ENCODE measurements around the gene IFIH1. TPM values are rescaled to one million over a fixed set of nuclear protein-coding genes. Genes with fewer than 3 reads are reported as not detected.

Gene IFIH1
- total RNA-seq, 1 donor from 2014 or later: 11.8 TPM

- peaks cover 5 to 25% of the 10 kb centered on the region in 2 donors for H3K4me1 ChIP-seq
- TF ChIP-seq CTCF (IDR thresholded peaks at IDR 0.05): no peak
- intact Hi-C loops (cut with DNase I): loop anchor here (2.0 kb wide), 1 partner anchor 25 kb away; no protein-coding TSS in a partner anchor
- no peaks in the 10 kb centered on the region for H3K27me3 ChIP-seq
- H3K36me3 ChIP-seq: no peaks in the 10 kb centered on the region
- peak in 1 of 2 donors; percentile 67 for DNase-seq (ENCODE audit: low spot score in 2 of 2)
- H3K9me3 ChIP-seq: no peaks in the 10 kb centered on the region
- peak overlapping the region; percentile 97 to 98 for H3K4me3 ChIP-seq
- peak overlapping the region; percentile 80 to 83 for H3K27ac ChIP-seq
Observed at GRCh38 chr2:162317861-162318327, 590 bp downstream of the IFIH1 start.

- no peak for TF ChIP-seq CTCF (IDR thresholded peaks at IDR 0.05)
- peak overlapping the region; percentile 97 to 98 for H3K4me3 ChIP-seq
- DNase-seq (ENCODE audit: low spot score in 2 of 2): no peak
- peaks cover 5 to 25% of the 10 kb centered on the region in 2 donors for H3K4me1 ChIP-seq
- no peaks in the 10 kb centered on the region for H3K36me3 ChIP-seq
- peak overlapping the region; percentile 80 to 83 for H3K27ac ChIP-seq
- no peaks in the 10 kb centered on the region for H3K27me3 ChIP-seq
- intact Hi-C loops (cut with DNase I): no loop called here
- H3K9me3 ChIP-seq: no peaks in the 10 kb centered on the region
Observed at GRCh38 chr2:162317058-162317742, 1.3 kb downstream of the IFIH1 start.

GRCh38 chr2:162316590-162316989 lies 1.9 kb downstream of the IFIH1 start:
- Histone ChIP-seq H3K4me1 (peaks cover 5 to 25% of the 10 kb centered on the region in 2 donors), H3K4me3 (peak overlapping the region; percentile 97 to 98), H3K36me3 (no peaks in the 10 kb centered on the region), H3K9me3 (no peaks in the 10 kb centered on the region), H3K27me3 (no peaks in the 10 kb centered on the region), H3K27ac (no peak overlapping the region)
- no peak for DNase-seq (ENCODE audit: low spot score in 2 of 2)
- intact Hi-C loops (cut with DNase I): no loop called here
- TF ChIP-seq CTCF (IDR thresholded peaks at IDR 0.05): no peak

- Histone ChIP-seq H3K27me3 (no peaks in the 10 kb centered on the region), H3K4me1 (peaks cover 5 to 25% of the 10 kb centered on the region in 2 donors), H3K9me3 (no peaks in the 10 kb centered on the region), H3K27ac (no peak overlapping the region), H3K4me3 (peak overlapping the region; percentile 13 to 98), H3K36me3 (no peaks in the 10 kb centered on the region)
- DNase-seq (ENCODE audit: low spot score in 2 of 2): no peak
- no peak for TF ChIP-seq CTCF (IDR thresholded peaks at IDR 0.05)
- intact Hi-C loops (cut with DNase I): no loop called here
Observed at GRCh38 chr2:162315938-162316337, 2.5 kb downstream of the IFIH1 start.

GRCh38 chr2:162312853-162313252 lies 5.6 kb downstream of the IFIH1 start:
- no peak overlapping the region for H3K4me3 ChIP-seq
- peaks cover 5 to 10% of the 10 kb centered on the region in 2 donors for H3K4me1 ChIP-seq
- no peak for DNase-seq (ENCODE audit: low spot score in 2 of 2)
- no peaks in the 10 kb centered on the region for H3K9me3 ChIP-seq
- intact Hi-C loops (cut with DNase I): no loop called here
- no peaks in the 10 kb centered on the region for H3K27me3 ChIP-seq
- no peak for TF ChIP-seq CTCF (IDR thresholded peaks at IDR 0.05)
- H3K36me3 ChIP-seq: peaks cover 2 to 9% of the 10 kb centered on the region in 2 donors
- H3K27ac ChIP-seq: no peak overlapping the region

All from ascending aorta (tissue), 2 donors.